Measurements from ENCODE around the gene IGFBP2.

The IGFBP2 gene

DNA sequence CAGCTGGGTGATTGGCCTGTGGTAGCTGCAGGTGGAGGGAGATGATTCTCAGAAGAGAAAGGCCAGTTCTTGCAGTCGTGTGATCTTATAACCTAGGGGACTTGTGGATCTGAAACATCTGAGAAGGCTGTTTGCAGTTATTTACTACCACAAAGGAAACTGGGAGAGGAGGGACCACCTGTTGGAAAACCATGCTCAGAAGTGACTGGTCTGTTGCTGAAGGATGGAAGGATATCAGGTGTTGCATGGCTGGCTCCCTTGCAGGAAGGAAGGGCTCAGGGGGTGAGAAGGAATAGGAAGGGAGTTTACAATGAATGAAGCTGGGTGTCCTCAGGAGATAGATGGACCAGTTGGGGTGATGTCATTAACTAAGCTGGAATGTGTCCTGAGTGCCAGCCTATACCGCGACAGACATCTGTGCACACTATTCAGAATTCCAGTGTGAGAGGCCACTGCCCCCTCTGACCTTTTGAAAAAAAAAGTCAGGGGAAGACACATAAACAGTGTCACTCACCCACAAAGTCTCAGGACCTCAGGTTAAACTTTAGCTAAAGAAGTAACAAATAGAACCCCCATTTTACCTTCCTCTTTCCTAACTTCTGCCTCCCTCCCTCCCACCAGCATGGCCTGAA is 17.5 kb downstream of the IGFBP2 start:
- H3K4me3 ChIP-seq (ENCODE audit: low read depth, low read length) = no peak overlapping the region
- TF ChIP-seq, protein P1, sequence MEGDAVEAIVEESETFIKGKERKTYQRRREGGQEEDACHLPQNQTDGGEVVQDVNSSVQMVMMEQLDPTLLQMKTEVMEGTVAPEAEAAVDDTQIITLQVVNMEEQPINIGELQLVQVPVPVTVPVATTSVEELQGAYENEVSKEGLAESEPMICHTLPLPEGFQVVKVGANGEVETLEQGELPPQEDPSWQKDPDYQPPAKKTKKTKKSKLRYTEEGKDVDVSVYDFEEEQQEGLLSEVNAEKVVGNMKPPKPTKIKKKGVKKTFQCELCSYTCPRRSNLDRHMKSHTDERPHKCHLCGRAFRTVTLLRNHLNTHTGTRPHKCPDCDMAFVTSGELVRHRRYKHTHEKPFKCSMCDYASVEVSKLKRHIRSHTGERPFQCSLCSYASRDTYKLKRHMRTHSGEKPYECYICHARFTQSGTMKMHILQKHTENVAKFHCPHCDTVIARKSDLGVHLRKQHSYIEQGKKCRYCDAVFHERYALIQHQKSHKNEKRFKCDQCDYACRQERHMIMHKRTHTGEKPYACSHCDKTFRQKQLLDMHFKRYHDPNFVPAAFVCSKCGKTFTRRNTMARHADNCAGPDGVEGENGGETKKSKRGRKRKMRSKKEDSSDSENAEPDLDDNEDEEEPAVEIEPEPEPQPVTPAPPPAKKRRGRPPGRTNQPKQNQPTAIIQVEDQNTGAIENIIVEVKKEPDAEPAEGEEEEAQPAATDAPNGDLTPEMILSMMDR (IDR thresholded peaks at IDR 0.05; ENCODE audit: insufficient read depth, low read depth, low read length, missing control alignments) = no peak
- DNase-seq (ENCODE audit: low read depth) = no peak

DNA sequence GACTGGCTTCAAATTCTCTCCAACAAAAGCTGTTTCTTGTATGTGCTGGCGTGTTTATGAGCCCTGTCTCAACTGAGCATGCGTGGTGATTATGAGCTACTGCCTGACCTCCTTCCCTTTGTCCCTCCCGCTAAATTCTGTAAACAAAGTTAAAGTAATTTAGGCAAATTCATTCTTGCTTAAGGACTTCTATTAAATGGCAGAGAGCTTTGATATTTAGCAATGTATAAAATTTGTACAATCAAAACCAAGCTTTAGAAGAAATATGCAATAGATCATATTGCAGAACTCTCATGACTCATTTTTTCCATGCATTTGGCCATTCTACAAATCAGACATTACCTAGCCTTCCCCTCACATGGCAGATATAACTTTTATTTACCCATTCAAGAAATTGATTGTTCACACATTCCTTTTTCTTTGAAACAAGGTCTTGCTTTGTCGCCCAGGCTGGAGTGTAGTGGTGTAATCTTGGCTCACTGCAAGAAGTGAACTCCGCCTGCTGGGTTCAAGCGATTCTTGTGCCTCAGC is 18.2 kb downstream of the IGFBP2 start:
- H3K4me3 ChIP-seq (ENCODE audit: low read depth, low read length) = no peak overlapping the region
- TF ChIP-seq, protein P1 (IDR thresholded peaks at IDR 0.05; ENCODE audit: insufficient read depth, low read depth, low read length, missing control alignments) = no peak
- no peak for DNase-seq (ENCODE audit: low read depth)

DNA sequence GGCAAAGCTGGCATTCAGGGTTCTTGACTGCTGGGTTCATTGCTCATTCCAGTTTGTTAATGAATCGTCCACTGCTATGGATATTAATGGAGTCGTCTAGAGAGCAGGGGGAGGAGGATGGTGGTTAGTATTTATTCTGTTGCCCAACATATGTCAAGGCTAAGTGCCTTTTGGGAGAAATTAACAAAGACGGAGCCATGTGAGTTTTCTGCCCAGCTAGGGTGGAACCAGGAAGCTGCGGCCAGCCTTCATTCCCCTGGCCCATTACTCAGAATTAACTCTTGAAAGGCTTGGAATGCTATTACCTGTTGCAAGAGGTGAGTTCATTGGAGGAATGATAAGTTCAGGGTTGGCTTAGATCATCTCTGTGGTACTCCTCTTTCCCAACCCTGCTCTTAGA is 19.3 kb downstream of the IGFBP2 start:
- TF ChIP-seq, protein P1 (IDR thresholded peaks at IDR 0.05; ENCODE audit: insufficient read depth, low read depth, low read length, missing control alignments) = no peak
- no peak overlapping the region for H3K4me3 ChIP-seq (ENCODE audit: low read depth, low read length)

DNA sequence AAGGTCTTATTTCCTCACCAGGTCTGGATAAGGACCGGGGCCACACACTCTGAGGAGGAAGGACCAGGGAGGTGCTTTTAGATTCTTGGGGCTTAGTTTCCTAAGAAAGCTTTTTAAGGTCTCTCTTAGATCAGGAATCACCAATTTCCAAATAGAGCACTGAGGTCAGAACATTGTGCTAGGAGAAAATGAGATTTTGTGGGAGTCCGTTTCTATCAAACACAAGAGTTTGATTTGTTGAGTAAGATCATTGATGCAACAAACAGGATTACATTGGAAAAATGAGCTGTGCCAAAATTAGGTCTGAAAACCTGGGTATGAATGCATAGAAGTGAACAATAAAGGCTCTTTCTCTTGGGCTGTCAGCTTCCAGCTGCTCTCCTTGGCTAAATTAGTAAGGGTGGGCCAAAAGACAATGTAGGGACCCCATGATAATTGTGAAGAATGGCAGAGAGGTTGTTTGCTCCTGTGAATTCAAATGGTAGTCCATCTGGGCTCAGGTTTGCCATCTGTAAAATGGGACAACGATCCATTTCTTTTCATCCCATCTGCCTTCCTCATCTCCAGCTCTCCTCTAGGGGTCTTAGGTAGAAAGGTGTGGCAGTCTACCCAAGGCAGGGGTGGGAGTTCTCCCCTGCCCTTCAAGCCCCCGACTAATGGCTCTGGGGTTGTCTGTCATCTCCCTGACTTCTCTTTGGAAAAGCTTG is 20.0 kb downstream of the IGFBP2 start:
- TF ChIP-seq, protein P1 (IDR thresholded peaks at IDR 0.05; ENCODE audit: insufficient read depth, low read depth, low read length, missing control alignments) = no peak
- H3K4me3 ChIP-seq (ENCODE audit: low read depth, low read length) = no peak overlapping the region
- DNase-seq (ENCODE audit: low read depth) = no peak

More for the DNA sequence above, 19.3 kb downstream of the IGFBP2 start:
- no peak for DNase-seq (ENCODE audit: low read depth)

DNA sequence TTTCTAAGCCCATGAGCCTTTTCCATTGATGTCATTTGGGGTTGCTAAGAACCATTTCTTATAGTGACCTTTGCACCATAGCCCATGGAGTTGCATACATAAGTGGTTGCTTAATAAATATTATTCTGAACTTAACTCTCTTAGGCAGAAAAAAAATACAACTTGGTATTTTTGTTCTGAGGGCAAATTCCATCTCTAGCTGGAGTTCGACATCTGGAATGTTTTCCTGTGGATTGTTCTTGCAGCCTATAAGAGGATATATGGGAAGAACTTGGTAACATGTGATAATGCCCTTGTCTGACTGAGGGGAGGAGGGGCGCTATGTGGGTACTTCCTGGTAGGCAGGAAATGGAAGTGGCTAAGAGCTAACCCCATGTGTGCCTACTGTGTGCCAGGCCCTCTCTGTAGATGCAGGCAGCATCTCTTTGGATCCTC is 20.7 kb downstream of the IGFBP2 start:
- no peak overlapping the region for H3K4me3 ChIP-seq (ENCODE audit: low read depth, low read length)
- no peak for DNase-seq (ENCODE audit: low read depth)
- TF ChIP-seq, protein P1 (IDR thresholded peaks at IDR 0.05; ENCODE audit: insufficient read depth, low read depth, low read length, missing control alignments) = no peak

DNA sequence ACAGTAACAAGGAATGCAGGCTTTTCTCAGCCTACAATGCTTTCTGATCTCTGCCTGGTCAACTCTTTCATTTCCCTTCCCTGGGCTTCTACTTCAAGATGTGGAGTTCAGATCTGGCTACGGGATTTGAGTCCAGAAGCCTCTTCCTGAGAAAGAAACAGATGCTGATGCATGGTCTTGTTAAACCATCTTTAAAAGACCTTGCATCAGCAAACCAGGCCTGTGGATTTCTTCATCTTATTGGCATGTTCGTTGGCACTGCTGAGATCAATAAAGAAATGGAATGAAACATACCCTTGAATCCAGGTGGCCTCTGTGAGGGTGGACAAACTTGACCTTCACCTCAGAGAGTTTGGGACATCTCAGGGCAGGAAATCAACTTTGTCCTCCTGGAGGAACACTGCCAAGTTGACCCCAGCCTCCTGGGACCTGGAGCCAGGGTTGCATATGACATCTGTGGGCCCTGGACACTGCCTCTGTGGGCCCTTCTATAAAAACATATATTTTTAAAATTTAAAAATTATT is 21.4 kb downstream of the IGFBP2 start:
- TF ChIP-seq, protein P1 (IDR thresholded peaks at IDR 0.05; ENCODE audit: insufficient read depth, low read depth, low read length, missing control alignments) = no peak
- H3K4me3 ChIP-seq (ENCODE audit: low read depth, low read length) = no peak overlapping the region
- no peak for DNase-seq (ENCODE audit: low read depth)
